Gastrocnemius medialis (tissue), 4 donors: Measurements from ENCODE around the gene DNAJA4.

Experiments used
- POLR2A ChIP-seq, 2 donors: fragments of 450-650 bp; IDR thresholded peaks; one replicate each; pipeline ENCODE4 v1.6.1; 2017; ENCODE audit warnings: antibody characterized with exemption in 2 of 2, mild to moderate bottlenecking in 2 of 2, moderate library complexity in 2 of 2
- TF ChIP-seq, protein P1 (sequence below), 5 experiments: fragments of 450-650 bp in 3 of 5; fragments of 200-600 bp in 2 of 5; sonication (generic) in 2 of 5; IDR thresholded peaks in 4 of 5; conservative IDR thresholded peaks in 1 of 5; 1 replicate in 4 of 5; 2 replicates in 1 of 5; pipeline ENCODE4 v1.5.1; 2016 to 2019; ENCODE audit warnings: antibody characterized with exemption in 5 of 5, mild to moderate bottlenecking in 3 of 5, moderate library complexity in 3 of 5

DNA sequence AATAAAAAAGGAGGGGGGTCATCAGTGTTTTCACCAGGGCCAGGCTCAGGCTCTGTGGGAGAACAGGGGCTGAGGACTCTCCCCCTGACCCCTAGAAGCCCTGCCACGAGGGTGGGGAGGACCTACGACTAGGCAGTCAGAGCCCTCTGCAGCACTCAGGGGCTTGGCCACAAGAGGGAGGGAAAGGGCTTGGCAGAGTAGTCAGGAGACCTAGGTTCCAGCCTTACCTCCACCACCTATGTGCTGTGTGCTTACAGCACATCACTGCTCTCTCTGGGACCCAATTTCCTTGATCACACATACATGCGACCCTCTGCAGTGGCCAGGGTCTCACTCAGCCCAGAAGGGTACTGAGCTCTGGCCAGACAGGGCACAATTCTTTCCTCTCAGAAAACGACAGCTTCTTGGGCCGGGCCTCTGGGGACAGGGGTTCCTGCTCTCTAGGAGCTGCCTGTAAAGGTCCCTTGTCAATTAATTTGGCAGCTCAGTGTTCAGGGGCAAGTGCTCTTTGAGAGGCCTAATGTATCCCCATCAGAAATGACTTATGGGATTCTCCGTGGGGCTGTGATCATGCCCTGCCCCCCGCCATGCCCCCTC, 51.4 kb downstream of the DNAJA4 start:
- TF ChIP-seq, protein P1, sequence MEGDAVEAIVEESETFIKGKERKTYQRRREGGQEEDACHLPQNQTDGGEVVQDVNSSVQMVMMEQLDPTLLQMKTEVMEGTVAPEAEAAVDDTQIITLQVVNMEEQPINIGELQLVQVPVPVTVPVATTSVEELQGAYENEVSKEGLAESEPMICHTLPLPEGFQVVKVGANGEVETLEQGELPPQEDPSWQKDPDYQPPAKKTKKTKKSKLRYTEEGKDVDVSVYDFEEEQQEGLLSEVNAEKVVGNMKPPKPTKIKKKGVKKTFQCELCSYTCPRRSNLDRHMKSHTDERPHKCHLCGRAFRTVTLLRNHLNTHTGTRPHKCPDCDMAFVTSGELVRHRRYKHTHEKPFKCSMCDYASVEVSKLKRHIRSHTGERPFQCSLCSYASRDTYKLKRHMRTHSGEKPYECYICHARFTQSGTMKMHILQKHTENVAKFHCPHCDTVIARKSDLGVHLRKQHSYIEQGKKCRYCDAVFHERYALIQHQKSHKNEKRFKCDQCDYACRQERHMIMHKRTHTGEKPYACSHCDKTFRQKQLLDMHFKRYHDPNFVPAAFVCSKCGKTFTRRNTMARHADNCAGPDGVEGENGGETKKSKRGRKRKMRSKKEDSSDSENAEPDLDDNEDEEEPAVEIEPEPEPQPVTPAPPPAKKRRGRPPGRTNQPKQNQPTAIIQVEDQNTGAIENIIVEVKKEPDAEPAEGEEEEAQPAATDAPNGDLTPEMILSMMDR (IDR thresholded peaks at IDR 0.05 in 4 of 5, conservative IDR thresholded peaks at IDR 0.05 in 1 of 5): no peak
- no peak for TF ChIP-seq POLR2A (IDR thresholded peaks at IDR 0.05)
